ENCODE results near the gene AGAP1.

AGAP1 gene

DNA sequence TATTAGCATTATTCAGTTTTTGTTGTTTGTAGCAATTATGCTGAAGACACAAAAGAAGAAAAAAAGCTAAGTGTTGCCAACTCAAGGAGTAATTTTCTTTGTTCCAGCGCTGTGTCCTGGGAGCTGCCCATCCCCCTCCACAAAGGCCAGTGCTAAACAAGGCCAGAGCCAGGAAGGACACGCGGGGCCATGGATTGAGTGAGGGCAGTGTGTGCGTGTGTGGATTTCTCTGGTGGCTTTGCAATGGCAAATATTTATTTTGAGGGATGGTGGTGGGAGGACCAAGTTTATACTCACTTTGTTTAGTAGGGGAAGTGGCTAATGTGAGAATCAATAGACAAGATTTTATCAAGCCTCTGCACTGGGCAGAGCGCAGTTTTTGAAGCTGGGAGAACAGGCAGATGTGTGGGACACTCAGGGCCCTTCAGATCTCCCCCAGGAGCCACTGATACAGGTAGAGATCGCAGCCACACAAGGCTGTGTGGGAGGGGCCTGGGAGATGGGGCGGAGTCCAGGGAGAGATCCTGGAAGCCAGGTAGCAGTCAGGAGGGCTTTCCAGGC, 11.4 kb downstream of the AGAP1 start:
- Histone ChIP-seq H3K4me3 (no peak overlapping the region), H3K9me3 (no peaks in the 10 kb centered on the region), H3K27ac (no peak overlapping the region), H4K20me1 (peaks cover 97% of the 10 kb centered on the region), H3K4me2 (peak overlapping the region; percentile 63), H3K9ac (no peak overlapping the region), H3K4me1 (peaks cover 46% of the 10 kb centered on the region), H3K36me3 (peaks cover 13% of the 10 kb centered on the region; the same call in 1 of the 2 replicates), H3K27me3 (no peaks in the 10 kb centered on the region)
- TF ChIP-seq Cebpa-rat (IDR thresholded peaks at IDR 0.05) = no peak

- Histone ChIP-seq H3K4me1 (peaks cover 34% of the 10 kb centered on the region), H3K27ac (no peak overlapping the region), H3K27me3 (no peaks in the 10 kb centered on the region), H4K20me1 (peaks cover 94% of the 10 kb centered on the region), H3K4me3 (no peak overlapping the region), H3K4me2 (no peak overlapping the region), H3K9me3 (no peaks in the 10 kb centered on the region), H3K36me3 (peaks cover 13% of the 10 kb centered on the region; the same call in 1 of the 2 replicates), H3K9ac (no peak overlapping the region)
- no peak for TF ChIP-seq Cebpa-rat (IDR thresholded peaks at IDR 0.05)
Measured at GRCh38 chr2:235506291-235506996, 12.6 kb downstream of the AGAP1 start.

- TF ChIP-seq Cebpa-rat (IDR thresholded peaks at IDR 0.05) = no peak
- H3K4me2 ChIP-seq = no peak overlapping the region
- H4K20me1 ChIP-seq = peaks cover 91% of the 10 kb centered on the region
- H3K27ac ChIP-seq = no peak overlapping the region
- H3K27me3 ChIP-seq = no peaks in the 10 kb centered on the region
- peaks cover 27% of the 10 kb centered on the region for H3K4me1 ChIP-seq
- no peak overlapping the region for H3K4me3 ChIP-seq
- H3K9ac ChIP-seq = no peak overlapping the region
- H3K9me3 ChIP-seq = no peaks in the 10 kb centered on the region
- peaks cover 13% of the 10 kb centered on the region; the same call in 1 of the 2 replicates for H3K36me3 ChIP-seq
Measured at GRCh38 chr2:235506997-235507615, 13.3 kb downstream of the AGAP1 start.

DNA sequence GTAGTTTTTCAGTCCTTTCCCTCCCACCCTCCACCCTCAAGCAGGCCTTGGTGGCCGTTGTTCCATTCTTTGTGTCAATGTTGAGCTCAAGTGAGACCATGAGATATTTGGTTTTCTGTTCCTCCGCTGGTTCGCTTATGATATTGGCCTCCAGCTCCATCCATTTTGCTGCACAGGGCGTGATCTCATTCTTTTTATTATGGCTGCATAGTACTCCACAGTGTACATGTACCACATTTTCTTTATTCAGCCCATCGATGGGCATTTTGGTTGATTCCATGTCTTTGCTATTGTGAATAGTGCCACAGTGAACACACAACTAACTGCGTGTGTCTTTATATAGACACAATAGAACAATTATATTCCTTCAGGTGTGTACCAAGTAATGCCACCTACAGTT, 14.1 kb downstream of the AGAP1 start:
- TF ChIP-seq Cebpa-rat (IDR thresholded peaks at IDR 0.05) = no peak

DNA sequence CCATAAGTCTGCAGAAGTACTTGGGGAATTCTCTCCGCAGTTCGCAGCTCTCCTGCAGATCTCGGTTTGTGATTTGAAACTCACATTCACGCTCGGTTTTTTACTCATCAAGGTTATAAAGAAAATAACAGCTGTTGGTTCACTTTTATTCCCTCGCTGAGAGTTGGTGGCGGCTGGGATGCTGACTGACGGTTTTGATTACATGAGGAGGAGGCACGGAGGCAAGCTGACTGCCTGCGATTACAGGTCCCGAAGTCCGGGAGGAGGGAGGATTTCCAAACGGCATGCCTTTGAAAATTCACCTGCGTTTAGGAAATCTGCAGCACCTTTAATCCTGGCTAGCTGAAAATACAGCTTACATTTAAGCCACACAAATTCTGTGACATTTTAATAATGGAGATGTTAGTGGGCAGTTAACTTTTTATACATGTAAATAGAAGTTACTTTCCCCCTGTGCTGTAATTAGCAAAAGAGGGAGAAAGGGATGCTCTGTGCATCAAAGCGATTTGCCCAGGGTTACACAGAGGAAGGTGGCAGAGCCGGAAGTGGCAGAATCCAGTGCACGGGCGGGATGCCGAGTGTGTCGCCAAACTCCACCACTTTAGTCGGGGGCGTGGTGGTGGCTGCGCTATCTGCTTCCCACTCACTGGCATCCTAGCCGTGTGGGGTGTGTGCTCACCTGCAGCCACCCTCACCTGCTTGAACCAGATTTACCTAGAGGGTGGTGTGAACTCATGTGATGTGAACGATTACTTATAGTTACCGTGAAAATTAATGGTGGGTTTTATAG, 14.7 kb downstream of the AGAP1 start:
- no peak overlapping the region for H3K4me3 ChIP-seq
- TF ChIP-seq Cebpa-rat (IDR thresholded peaks at IDR 0.05) = no peak
- no peak overlapping the region for H3K4me2 ChIP-seq
- H3K27me3 ChIP-seq = no peaks in the 10 kb centered on the region
- H3K36me3 ChIP-seq = peaks cover 12% of the 10 kb centered on the region; the same call in 1 of the 2 replicates
- H3K9me3 ChIP-seq = 0 out of 2 replicates have a peak, but pooled peaks cover 5% of the 10 kb centered on the region
- H3K9ac ChIP-seq = no peak overlapping the region
- peaks cover 85% of the 10 kb centered on the region for H4K20me1 ChIP-seq
- peaks cover 15% of the 10 kb centered on the region for H3K4me1 ChIP-seq
- no peak overlapping the region for H3K27ac ChIP-seq

More for the DNA sequence above, 14.1 kb downstream of the AGAP1 start:
- no peak overlapping the region for H3K27ac ChIP-seq
- peaks cover 19% of the 10 kb centered on the region for H3K4me1 ChIP-seq
- H3K9me3 ChIP-seq = no peaks in the 10 kb centered on the region
- H3K27me3 ChIP-seq = no peaks in the 10 kb centered on the region
- no peak overlapping the region for H3K4me2 ChIP-seq
- peaks cover 91% of the 10 kb centered on the region for H4K20me1 ChIP-seq
- peaks cover 13% of the 10 kb centered on the region; the same call in 1 of the 2 replicates for H3K36me3 ChIP-seq
- no peak overlapping the region for H3K9ac ChIP-seq
- no peak overlapping the region for H3K4me3 ChIP-seq

GRCh38 chr2:235510318-235510717, 16.5 kb downstream of the AGAP1 start:
- Histone ChIP-seq H3K9me3 (0 out of 2 replicates have a peak, but pooled peaks cover 12% of the 10 kb centered on the region), H3K4me3 (no peak overlapping the region), H3K27ac (no peak overlapping the region), H3K9ac (no peak overlapping the region), H3K36me3 (peaks cover 17% of the 10 kb centered on the region), H3K4me1 (peaks cover 15% of the 10 kb centered on the region), H3K27me3 (no peaks in the 10 kb centered on the region), H3K4me2 (no peak overlapping the region), H4K20me1 (peaks cover 82% of the 10 kb centered on the region)
- TF ChIP-seq Cebpa-rat (IDR thresholded peaks at IDR 0.05) = no peak

DNA sequence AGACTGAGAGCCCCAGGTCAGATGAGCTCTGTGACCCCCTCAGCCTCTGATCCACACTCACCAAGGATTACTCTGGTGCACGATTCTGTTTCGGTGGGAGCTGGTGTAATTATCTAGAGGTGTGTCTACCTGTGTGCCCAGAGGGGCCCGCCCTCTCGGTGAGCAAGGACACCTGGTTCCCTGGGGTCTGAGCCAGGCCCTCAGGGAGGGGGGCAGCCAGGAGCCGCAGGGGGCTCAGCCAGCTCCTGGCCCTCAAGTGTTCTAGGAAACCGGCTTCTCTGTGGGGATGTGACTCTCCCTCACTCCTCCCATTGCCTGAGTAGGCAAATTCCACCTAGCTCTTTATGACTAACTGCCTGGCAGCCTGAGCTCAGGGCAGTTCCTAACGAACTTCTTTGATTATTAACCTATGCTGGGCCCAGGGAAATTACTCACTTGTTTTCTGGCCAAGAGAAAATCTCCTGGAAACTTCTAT, 17.4 kb downstream of the AGAP1 start:
- H3K27me3 ChIP-seq = no peaks in the 10 kb centered on the region
- no peak for TF ChIP-seq Cebpa-rat (IDR thresholded peaks at IDR 0.05)
- peaks cover 12% of the 10 kb centered on the region; the same call in 1 of the 2 replicates for H3K9me3 ChIP-seq
- H3K4me3 ChIP-seq = no peak overlapping the region
- H3K36me3 ChIP-seq = peaks cover 23% of the 10 kb centered on the region
- H3K4me2 ChIP-seq = no peak overlapping the region
- no peak overlapping the region for H3K27ac ChIP-seq
- no peak overlapping the region for H3K9ac ChIP-seq
- peaks cover 11% of the 10 kb centered on the region; the same call in 1 of the 2 replicates for H3K4me1 ChIP-seq
- H4K20me1 ChIP-seq = peaks cover 84% of the 10 kb centered on the region

DNA sequence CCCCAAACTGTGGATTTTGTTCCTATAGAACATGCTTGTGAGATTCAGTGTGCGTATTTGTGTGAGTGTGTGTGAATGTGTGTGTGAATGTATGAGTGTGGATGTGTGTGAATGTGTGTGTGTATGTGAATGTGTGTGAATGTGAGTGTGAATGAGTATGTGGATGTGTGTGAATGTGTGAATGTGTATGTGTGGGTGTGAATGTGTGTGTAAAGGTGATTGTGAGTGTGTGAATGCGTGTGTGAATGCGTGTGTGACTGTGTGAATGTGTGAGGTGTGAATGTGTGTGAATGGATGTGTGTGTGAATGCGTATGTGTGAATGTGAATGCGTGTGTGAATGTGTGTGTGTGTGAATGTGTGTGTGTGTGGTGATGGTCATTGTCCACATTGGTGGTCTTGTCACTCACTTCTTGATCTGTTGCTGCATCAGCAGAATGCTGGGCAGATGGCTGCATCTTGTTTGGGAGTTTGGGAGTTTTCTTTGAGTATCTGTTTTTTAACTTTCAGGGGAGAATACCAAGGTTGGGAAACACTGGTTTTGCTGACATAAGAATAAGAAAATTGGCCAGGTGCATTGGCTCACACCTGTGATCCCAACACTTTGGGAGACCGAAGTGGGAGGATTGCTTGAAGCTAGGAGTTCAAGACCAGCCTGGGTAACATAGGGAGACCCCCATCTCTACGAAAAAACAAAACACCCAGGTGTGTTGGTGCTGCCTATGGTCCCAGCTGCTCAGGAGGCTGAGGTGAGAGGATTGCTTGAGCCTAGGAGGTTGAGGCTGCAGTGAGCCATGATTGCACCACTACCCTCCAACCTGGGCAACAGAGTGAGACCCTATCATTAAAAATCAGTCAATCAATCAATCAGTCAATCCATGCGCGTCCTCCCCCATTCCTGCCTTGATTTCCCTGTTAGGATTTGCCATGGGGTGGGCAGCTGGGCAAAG, 18.2 kb downstream of the AGAP1 start:
- Histone ChIP-seq H3K27me3 (no peaks in the 10 kb centered on the region), H3K9me3 (peaks cover 12% of the 10 kb centered on the region; the same call in 1 of the 2 replicates), H3K27ac (no peak overlapping the region), H3K4me1 (peaks cover 11% of the 10 kb centered on the region; the same call in 1 of the 2 replicates), H3K4me3 (no peak overlapping the region), H3K36me3 (peaks cover 24% of the 10 kb centered on the region), H3K9ac (no peak overlapping the region), H3K4me2 (no peak overlapping the region), H4K20me1 (peaks cover 84% of the 10 kb centered on the region)
- TF ChIP-seq Cebpa-rat (IDR thresholded peaks at IDR 0.05) = no peak
